ENCODE data around the gene KBTBD12. TPM values are rescaled to one million over a fixed set of nuclear protein-coding genes. Genes with fewer than 3 reads are reported as not detected.

KBTBD12 gene
- total RNA-seq, 1 experiment from 2014 or later, result not detected

DNA sequence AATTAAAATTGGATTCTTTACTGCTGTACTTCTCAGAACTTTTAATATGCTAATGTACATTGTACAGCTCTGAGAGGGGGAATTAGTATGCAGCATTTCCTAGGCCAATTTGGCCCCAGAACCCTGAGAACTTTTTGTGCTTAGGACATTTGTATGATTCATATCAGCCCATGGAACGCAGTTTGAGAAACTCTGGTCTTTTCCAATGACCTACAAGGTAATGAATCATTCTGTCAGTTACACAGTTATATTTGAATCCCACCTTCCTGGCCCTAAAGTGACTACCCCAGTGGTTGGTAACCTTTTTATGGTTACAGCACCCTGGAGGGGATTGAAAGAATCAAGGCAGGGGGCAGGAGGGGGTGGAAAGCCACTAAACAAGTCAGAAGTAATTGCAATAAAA is 25.6 kb upstream of the KBTBD12 start (continued):
- TF ChIP-seq SP1 (IDR thresholded peaks at IDR 0.05; ENCODE audit: low read depth) (no peak), POLR2AphosphoS5 (IDR thresholded peaks at IDR 0.05; ENCODE audit: low read depth, low read length) (no peak), EZH2 (IDR thresholded peaks at IDR 0.05) (no peak), TCF7L2 (IDR thresholded peaks at IDR 0.05; ENCODE audit: borderline replicate concordance, extremely low read depth, insufficient read depth, insufficient read length) (no peak), EZH2phosphoT487 (IDR thresholded peaks at IDR 0.05; ENCODE audit: borderline replicate concordance) (no peak), ZFX (IDR thresholded peaks at IDR 0.05) (no peak), RAD21 (IDR thresholded peaks at IDR 0.05; ENCODE audit: low read depth) (no peak)
- TF ChIP-seq, protein P1, sequence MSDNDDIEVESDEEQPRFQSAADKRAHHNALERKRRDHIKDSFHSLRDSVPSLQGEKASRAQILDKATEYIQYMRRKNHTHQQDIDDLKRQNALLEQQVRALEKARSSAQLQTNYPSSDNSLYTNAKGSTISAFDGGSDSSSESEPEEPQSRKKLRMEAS (IDR thresholded peaks at IDR 0.05), result no peak

DNA sequence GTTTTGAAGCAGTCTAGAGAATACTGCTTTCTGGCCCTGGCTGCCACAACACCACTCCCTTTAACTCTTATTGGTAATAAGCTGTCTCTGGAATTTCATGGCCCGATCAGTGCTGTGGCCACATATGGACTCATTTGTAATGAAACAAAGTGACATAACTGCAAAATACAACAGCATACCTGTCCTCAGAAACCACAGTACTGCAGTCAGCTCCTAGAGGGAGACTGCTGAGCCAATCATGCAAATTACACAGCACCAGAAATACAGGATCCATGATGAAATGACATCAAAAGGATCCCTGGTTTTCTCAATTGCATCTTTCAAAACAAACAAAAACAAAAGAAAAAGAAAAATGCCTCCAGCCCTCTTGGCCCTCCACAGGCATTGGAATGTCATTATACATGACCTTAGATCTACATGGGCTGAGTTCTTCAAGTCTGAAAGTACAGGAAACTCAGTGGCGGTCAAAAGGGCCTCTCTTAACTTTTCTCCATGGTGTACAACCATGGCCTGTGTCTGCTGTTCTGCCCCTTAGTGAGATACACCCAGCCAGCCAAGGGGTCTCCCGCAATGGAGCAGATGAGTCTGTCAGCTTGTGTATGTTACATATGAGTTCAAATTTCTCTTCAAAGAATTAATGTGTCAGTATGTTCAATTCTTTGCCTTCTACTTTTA is 24.9 kb upstream of the KBTBD12 start:
- peaks cover 7 to 22% of the 10 kb centered on the region in 2 experiments; a peak in 2 of 4 replicates for H3K9me3 ChIP-seq (ENCODE audit: control insufficient read depth in 1 of 2, insufficient read depth in 1 of 2, low read depth in 1 of 2, low read length in 2 of 2)
- ATAC-seq (peak; percentile 73), DNase-seq (ENCODE audit: low read depth, low spot score) (no peak)
- no peak overlapping the region for H3K4me2 ChIP-seq (ENCODE audit: low read length)
- H3K27me3 ChIP-seq (ENCODE audit: insufficient read depth, low read length), result no peaks in the 10 kb centered on the region
- TF ChIP-seq ZNF274 (IDR thresholded peaks at IDR 0.05; ENCODE audit: low read depth, low read length) (no peak), SP1 (IDR thresholded peaks at IDR 0.05; ENCODE audit: low read depth) (no peak), TCF7L2 (IDR thresholded peaks at IDR 0.05; ENCODE audit: borderline replicate concordance, extremely low read depth, insufficient read depth, insufficient read length) (no peak), SRF (IDR thresholded peaks at IDR 0.05; ENCODE audit: low read depth) (no peak)
- TF ChIP-seq, protein P2, sequence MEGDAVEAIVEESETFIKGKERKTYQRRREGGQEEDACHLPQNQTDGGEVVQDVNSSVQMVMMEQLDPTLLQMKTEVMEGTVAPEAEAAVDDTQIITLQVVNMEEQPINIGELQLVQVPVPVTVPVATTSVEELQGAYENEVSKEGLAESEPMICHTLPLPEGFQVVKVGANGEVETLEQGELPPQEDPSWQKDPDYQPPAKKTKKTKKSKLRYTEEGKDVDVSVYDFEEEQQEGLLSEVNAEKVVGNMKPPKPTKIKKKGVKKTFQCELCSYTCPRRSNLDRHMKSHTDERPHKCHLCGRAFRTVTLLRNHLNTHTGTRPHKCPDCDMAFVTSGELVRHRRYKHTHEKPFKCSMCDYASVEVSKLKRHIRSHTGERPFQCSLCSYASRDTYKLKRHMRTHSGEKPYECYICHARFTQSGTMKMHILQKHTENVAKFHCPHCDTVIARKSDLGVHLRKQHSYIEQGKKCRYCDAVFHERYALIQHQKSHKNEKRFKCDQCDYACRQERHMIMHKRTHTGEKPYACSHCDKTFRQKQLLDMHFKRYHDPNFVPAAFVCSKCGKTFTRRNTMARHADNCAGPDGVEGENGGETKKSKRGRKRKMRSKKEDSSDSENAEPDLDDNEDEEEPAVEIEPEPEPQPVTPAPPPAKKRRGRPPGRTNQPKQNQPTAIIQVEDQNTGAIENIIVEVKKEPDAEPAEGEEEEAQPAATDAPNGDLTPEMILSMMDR (IDR thresholded peaks at IDR 0.05 in 2 of 3, conservative IDR thresholded peaks at IDR 0.05 in 1 of 3; ENCODE audit: borderline replicate concordance in 1 of 3, insufficient read depth in 1 of 3, low read depth in 2 of 3, low read length in 2 of 3), result 0 out of 6 replicates have a peak, but pooled peaks of 1 of the 3 experiments have one; percentile 16
- intact Hi-C loops (cut with micrococcal nuclease), result no loop called here
- no peaks in the 10 kb centered on the region for H3K79me2 ChIP-seq (ENCODE audit: insufficient read depth, low read length)
- ChIA-PET POLR2A (no interaction called here), RAD21 (ENCODE audit: low non-redundant PET in 1 of 2, low total read pairs in 2 of 2, uncharacterized antibody in 2 of 2, unreplicated experiment in 2 of 2) (no interaction called here), CTCF (no interaction called here)
- no peaks in the 10 kb centered on the region for H3K9me2 ChIP-seq (ENCODE audit: insufficient read depth)
- no peak overlapping the region for H3K9ac ChIP-seq (ENCODE audit: low read length)
- no peak overlapping the region for H3K4me3 ChIP-seq (replicated peaks in 1 of 2; ENCODE audit: low read depth in 1 of 2, low read length in 2 of 2)
- H3K4me1 ChIP-seq (ENCODE audit: control insufficient read depth in 1 of 2, insufficient read depth in 2 of 2, low read length in 2 of 2), result peaks cover 0 to 16% of the 10 kb centered on the region in 2 experiments; a peak in 2 of 4 replicates
- no peak overlapping the region for H2AFZ ChIP-seq (ENCODE audit: low read depth, low read length, poor library complexity, severe bottlenecking)
- no TSS peak for BruUV-seq (replicated peaks)
- no peaks in the 10 kb centered on the region for H4K20me1 ChIP-seq (ENCODE audit: insufficient read depth)
- no peak overlapping the region for H3K27ac ChIP-seq (ENCODE audit: low read depth, low read length)
- H3K36me3 ChIP-seq (ENCODE audit: control insufficient read depth in 1 of 2, insufficient read depth in 2 of 2, low read length in 2 of 2), result 0 out of 4 replicates have a peak, but pooled peaks cover 0 to 8% of the 10 kb centered on the region in 2 experiments

Measured in HCT116 (cell line).